HG03280 (cell line): ENCODE measurements around the gene COX4I1.

Source experiments
- ATAC-seq: cut with Tn5 transposase; IDR thresholded peaks from one replicate; pipeline ENCODE4 v1.9.1; 2021; ENCODE audit warnings: mild to moderate bottlenecking, moderate library complexity; ENCODE audit not compliant: unreplicated experiment

Gene COX4I1

DNA sequence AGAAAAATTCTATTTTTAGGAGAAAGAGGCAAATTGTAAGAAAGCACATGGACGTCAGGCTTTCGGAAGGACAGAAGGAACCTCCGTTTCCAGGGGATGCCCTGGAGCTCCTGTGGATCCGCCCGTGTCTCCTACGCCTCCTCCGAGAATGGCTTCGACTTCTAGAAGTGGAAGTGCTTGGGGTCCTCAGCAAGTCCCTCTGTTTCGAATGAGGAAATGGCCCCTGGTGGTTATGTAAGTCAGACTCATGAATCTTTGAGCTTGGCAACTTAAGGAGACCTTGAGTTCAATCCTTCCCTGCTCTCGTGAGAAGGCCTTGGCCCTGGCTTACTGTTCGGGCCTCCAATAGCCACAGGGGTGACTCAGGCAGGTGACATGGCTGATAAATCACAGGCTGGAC, 38.9 kb downstream of the COX4I1 start:
- no peak for ATAC-seq

DNA sequence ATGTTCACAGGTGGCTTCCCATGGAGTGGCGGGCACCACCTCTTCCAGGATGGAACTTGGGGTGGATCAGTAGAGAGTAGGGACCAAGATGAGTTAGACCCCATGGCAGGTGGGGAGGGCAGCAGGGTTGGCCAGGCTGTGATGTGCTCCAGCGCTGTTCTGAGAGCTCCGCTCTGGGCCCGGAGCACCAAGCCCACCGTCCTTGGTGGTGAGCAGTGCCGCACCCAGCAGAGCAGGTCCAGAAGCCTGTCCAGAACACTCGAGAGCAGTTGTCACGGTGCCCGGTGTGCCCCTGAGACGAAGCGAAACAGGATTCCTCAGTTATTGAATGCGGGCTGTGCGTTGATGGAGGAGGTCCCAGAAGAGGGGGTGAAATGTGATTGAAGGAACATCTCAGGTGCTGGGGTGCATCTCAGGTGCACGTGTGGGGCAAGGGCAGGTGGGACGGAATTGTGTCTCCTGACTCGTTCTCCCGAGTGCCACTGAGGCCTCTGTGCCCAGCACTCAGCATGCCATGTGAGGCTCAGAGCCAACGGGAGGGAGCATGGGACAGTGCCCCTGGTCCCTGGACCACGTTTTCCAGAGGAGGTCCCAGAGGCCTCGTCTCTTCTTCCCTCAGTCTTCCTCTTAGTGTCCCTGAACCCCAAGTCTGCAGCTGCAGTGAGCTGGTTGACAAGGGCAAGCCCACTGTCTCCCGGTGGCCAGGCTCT, 39.5 kb downstream of the COX4I1 start:
- no peak for ATAC-seq

DNA sequence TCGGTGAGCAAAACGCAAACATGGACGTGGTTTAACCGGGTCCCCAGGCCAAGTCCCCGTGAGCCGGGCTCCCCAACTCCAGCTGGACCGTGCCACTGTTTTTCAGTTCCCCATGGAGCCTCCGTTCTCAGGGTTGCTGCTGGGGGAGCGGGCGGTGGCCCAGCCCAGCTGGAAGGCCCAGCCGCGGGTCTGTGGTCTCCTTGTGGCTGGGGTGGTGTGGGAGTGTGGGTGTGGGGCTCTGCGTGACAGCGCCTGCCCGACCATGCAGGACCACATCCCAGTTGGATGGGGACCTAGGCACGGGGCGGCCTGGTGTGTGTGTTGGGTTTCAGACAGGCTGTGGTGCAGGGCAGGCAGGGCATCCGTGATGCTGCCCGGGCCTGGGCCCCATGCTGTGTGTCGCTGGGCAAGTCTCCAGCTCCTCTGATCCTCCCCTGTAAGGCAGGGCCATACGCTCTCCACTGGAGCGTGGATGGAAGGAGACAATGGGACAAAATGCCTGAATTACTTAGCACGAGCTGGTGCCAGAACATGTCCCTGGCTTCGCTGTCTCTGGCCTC, 40.3 kb downstream of the COX4I1 start:
- no peak for ATAC-seq

DNA sequence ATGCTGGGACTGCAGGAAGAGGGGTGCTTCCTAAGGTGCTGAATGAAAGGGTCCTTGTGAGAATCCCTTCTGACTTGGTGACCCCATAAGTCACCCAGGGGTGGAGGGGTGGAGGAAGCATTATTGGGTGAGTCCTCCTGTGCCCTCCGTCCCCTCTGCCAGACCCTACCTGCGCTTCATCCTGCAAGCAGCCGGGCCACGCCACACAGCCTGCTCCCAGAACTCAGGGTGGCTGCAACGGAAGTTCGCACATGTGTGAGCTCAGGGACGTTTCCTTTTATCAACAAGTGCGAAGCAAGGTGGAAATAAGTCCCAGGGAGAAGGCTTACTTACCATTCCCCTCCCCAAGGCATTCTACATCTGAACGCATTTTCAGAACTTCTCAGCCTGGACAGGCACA, 40.9 kb downstream of the COX4I1 start:
- no peak for ATAC-seq

DNA sequence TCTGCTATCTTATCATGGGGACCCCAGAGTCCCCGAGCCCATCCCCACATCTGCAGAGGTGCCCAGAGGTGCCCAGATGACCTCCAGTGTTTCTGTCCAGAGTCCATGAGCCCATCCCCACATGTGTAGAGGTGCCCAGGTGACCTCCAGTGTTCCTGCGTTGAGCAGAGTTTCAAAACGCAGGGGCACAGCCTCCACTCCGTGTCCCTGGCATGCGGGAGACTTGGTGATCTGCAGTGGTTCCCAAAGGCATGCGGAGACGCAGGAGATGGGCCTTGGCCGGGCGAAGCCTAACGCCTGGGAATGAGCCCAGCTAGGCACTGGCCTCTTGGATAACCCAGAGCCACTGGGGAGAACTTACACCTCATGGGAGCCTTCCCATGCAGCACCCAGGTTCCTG, 41.3 kb downstream of the COX4I1 start:
- no peak for ATAC-seq

DNA sequence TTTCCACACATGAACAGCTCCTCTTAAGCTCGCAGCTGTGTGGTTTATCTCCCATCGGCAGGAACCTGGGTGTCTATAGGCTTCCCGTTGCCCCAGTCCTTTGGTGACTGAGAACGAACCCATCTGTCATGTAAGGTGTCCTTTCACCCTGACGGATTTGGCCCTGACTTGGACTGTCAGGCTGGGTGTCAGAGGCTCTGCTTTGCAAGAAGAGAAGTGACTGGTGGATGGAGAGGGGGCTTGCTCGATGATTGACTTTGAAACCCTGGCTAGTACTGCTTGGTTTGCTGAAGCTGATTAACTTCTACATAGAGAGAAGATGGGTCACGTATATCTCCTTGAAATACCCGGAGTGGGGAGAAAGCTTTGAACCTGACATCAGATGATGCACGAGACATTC, 42.9 kb downstream of the COX4I1 start:
- no peak for ATAC-seq

DNA sequence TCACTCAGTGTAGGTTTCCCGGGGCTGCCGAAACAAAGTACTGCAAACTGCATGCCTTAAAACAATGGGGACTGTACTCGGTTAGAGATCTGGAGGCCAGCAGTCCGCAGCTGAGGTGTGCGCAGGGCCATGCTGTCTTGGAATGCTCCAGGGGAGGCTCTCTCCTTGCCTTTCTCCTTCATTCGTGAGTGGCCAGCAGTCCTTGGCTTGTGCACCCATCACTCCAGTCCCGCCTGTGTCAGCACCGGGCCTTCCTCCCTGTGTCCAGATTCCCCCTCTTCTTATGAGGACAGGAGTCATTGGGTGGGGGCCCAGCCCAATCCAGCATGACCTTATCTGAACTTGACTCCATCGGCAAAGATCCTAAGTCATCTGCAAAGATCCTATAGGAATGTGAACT, 43.4 kb downstream of the COX4I1 start:
- no peak for ATAC-seq

DNA sequence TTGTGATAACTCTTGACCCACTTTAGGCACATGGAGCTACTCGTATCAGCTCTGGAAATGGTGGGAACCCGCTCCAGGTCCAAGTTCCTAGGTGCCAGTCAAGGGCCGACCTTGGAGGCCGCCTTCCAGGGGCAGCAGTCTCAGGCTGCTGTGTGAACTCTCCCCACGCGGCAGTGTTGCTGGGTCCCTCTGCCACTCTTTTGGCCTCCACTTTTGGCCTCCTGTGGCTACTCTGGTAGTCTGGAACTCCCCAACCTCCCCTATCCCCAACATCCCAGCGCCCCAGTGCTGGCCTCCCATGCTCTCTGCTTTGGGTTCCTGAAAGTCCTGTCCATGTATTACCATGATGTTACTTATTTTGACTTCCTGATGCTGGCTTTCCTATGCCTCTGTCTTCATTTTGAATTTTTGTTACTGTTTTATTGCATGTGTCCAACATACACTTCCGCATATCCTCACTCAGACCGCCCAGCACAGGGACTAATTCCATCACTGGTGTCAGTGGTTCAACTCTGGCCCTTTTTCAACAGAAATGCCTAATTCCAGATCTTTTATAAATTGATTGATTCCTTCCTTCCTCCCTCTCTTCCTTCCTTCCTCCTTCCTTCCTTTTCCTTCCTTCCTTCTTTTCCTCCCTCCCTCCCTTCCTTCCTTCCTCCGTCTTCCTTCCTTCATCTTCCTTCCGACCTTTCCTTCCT, 44.1 kb downstream of the COX4I1 start:
- ATAC-seq = no peak

DNA sequence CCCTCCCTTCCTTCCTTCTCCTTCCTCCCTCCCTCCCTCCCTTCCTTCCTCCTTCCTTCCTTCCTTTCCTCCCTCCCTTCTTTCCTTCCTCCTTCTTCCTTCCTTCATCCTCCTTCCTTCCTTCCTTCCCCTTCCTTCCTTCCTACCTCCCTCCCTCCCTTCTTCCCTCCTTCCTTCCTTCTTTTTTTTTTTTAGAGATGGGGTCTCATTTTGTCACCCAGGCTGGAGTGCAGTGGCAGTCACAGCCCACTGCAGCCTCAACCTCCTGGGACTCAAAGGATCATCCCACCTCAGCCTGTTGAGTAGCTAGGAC, 44.6 kb downstream of the COX4I1 start:
- no peak for ATAC-seq

DNA sequence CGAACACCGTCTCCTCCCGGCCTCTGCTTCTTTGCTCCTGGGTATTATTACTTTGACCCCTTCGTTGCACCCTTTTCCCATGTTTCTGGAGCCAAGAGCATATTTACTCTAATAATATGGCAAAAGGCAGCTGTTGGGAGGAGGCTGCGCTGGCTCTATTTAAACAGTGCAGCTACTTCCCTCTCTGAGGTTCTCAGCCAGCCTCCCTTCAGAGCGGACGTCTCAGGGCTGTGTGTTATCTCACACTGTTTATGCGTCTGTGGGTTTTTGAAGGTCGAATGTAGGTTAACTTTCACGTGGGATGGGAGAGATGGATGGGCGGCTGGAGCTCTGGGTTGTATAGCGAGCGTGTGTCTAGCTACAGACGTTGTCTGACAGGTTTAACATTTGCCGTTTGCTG, 45.3 kb downstream of the COX4I1 start:
- no peak for ATAC-seq

DNA sequence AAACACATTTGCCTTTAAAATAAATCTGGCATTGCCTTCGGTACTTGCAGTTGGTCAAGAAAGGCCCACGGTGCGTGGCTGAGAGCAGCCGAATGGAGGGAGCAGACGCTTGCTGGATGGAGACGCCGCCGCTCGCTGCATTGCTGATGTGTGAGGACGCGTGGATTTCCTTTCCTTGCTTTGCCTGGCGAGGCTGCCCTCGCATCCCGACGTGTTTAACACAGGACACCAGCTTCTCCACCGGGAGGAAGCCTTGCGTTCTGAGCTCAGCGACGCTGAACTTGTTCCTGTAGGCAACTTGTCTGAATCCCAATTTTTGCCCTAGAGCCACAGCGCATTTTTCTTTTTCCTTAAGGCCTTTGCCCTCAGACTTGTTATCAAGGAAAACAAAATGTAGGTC, 45.8 kb downstream of the COX4I1 start:
- ATAC-seq = no peak

DNA sequence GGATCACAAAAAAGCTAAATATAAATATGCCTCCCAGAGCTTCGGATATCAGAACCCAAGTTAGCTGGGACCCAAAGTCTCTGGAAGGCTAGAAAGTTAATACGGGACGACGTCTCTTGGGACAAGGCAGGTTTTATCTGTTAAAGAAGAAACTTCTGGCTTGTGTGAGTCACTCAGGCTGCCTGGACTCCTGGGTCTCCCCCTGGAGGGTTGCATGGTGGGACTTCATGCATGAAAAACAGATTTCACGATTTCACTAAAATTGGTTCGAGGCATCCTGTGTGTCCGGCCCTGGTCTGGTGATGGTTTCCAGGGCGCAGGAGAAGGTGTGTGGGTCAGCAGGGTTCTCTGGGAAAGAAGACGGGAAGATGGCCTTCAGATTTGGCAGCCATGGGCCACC, 47.0 kb downstream of the COX4I1 start:
- ATAC-seq = no peak

DNA sequence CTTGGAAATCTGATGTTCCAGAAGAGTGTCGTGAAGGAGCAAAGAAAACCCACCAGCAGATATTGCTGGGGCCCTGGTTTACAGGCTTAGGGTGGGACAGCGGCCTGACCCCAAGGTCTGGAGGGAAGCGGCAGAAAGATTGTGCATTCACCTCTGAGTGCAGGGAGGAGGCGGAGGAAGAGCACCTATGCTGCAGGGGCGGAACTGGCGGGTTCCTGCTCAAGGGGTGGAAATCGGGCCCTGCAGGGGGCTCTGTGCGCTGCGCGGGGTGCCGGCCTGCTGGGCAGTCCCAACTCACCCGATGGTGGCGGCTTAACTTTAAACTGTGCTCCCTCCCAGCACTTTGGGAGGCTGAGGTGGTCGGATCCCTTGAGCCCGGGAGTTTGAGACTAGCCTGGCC, 47.5 kb downstream of the COX4I1 start:
- no peak for ATAC-seq

DNA sequence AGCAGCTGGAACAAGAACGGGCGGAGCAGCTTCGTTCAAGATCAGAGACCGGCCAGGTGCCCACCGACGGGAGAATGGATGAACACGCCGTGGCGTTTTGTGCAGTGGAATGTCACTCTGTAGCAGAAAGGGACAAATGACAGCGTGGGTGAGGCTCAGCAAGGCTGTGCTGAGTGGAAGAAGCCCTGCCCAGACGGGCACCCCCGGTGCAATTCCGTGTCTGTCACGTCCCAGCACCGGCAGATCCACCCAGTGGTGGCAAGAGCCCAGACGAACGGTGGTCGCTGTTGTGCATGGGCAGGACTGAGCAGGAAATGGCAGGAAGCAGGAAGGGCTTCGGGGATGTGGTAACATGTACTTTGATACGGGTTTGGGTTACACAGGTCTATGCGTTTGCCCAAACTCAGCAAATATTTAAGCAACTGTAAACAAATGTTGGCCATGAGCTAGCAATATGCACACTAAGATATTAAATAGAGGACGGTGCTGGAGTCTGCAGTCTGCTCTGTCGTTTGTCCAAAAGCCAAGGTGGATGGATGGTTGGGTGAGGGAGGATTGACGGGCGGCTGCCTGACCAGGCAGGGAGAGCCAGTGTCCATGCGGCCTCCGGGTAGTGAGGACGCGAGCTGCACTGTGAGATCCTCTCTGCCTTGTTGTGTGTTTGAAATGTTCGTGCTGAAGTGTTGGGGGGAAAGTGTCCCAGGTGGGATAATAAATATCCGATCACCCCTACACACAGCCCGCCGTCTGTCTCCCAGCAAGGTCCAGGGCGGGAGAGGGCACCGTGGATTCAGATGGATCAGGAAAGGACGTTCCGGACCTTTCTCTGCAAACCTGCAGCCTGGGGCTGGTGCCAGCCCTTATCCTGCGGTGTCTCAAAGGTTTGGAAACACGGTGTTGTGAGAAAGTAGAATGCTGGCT, 48.4 kb downstream of the COX4I1 start:
- no peak for ATAC-seq

DNA sequence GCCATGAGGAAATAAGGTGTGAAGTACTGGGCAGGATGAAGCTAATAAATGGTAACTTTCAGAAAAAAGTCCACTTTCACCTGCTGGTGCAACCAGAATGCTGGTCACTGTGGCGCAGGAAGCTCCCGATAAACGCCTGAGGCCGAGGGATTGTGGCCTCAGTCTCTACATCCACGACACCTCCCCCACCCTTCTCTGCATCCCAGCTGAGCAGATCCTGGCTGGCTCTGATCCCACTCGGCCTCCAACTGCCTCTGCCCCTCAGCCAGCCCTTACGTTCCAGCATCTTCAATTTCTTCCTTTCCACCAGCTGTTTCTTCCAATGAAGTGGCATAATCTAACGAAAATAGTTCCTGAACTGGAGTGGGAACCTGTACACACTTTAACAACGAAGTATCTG, 49.5 kb downstream of the COX4I1 start:
- ATAC-seq = no peak

DNA sequence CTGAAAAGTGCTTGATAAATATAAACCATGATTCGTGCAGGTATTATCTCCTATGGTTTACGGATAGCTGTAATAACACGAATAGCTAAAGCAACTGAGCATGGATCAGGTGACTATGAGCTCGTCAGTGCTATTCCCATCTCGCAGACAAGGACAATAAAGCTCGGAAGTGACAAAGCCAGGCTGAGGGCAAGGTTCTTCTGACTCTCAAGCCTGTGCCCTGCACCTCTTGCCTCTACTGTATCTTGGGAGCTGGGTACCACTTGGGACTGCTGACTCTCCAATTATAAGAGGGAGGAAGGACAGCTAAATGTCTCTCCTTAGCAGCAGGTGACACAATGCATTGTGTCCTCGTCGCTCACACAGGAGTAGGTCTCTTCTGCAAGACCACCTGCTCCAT, 49.9 kb downstream of the COX4I1 start:
- ATAC-seq = no peak

DNA sequence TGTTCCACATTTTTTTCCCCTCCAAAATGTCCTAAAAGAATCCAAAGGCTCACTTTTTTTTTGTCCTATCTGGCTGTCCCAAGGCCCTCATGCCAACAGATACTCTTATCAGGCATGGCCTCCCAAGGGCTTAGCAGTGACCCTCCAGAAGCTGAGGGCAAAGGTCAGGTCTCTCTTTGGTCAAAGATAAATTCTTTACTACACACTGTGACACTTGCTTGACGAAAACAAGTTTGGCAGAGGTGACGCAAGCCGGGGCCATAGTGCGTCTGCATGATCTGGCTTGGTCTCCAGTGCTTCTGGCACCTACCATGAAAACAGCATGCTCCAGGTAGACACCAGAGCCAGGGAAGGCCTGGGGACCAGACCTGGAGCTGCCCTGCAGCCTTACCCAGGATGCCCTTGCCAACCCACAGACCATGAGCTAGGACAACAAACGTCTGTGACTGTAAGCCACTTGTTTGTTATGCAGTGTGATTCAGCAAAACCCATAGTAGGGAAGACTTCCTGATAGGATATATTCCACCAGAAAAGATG, 50.9 kb downstream of the COX4I1 start:
- no peak for ATAC-seq

DNA sequence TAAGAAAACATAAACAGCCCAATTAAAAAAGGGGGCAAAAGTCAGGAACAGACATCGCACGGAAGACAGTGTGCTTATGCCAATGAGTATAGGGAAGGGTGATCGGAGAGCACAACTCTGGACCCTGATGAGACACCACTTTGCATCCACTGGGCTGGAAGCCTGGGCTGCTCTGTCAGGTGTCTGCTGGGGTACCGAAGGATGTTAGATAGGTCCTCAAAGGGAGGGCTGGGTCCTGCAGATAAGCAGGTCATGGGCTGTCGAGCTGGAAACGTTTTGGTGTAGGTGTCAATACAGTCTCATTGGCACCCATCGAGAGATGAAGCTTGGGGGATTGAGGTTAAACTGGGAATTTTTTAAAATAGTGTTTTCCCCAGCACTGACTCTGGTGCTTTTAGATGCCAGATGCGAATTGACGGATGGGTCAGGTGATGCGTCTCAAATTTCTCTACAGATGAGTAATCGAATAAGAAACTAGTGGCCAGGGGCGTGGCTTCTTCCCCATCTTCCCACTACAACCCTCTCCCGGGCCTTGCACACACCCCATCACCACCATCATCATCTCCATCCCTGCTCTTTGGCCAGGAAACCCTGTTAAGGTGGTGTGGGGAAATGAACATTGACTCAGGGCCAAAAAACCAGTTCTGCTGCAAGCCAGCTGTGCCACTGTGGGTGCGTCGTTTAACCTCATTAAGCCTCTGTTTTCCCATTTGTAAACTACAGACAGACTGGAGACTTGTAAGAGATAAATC, 51.7 kb downstream of the COX4I1 start:
- ATAC-seq = no peak

DNA sequence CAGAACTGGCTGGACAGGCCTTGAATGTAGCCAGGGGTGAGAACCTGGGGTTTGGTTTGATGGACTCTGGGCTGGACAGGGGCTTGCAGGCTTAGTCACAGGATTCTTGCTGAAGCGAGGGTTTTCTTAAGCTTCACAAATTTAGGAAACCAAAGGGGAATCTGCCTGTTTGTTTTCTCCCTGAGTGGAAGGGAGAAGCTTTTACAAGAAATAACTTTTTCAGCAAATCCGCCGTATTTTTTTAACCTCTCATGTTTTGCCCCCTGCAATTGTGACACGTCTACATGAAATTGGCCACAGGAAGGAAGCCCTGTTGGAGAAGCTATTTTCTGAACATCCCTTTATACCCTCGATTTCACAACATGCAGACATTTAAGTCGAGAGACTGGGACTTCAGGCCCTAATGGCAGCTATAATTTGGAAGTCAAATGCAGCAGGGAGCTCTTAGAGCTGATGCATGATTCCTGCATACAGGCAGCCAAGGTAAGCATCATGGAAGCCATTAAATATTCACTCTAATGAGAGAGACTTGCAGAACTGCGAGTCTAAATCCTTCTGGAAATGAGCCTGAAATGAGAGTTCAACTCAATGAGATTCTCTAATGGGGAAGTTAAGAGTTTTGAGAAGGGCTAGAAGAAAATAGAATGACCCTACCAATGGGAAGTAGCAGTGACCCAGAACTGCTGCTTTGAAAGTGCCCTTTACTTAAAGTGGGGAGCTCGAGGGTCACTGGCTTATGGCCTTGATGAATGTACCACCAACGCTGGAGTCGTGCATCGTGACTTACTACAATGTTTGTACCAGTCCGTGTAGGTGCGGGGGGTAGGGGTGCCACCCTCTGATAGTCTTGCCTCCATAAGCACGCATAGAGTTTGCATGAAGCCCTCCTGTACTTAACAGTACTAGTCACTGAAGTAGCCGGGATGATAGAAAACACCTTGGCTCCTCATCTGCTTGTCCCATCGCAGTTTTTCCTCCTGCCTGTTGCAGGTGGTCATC, 54.4 kb downstream of the COX4I1 start:
- ATAC-seq = no peak
